Suprapubic skin (tissue), 4 donors: ENCODE measurements around the gene KANSL3.

Experiments used
- EP300 ChIP-seq: sonication (generic); formaldehyde crosslinking; IDR thresholded peaks from one replicate; pipeline ENCODE4 v1.6.1; 2017; ENCODE audit warnings: antibody characterized with exemption
- POLR2AphosphoS5 ChIP-seq, 3 donors: sonication (generic); formaldehyde crosslinking; IDR thresholded peaks; one replicate each; pipeline ENCODE4 v1.6.1; 2017; ENCODE audit warnings: antibody characterized with exemption in 3 of 3
- TF ChIP-seq, protein P1 (sequence below), 2 donors: fragments of 200-600 bp in 1 of 2; fragments of 450-650 bp in 1 of 2; sonication (generic) in 1 of 2; IDR thresholded peaks; one replicate each; pipeline ENCODE4 v1.5.1; 2016 to 2019; ENCODE audit warnings: antibody characterized with exemption in 2 of 2, mild to moderate bottlenecking in 1 of 2, moderate library complexity in 1 of 2

DNA sequence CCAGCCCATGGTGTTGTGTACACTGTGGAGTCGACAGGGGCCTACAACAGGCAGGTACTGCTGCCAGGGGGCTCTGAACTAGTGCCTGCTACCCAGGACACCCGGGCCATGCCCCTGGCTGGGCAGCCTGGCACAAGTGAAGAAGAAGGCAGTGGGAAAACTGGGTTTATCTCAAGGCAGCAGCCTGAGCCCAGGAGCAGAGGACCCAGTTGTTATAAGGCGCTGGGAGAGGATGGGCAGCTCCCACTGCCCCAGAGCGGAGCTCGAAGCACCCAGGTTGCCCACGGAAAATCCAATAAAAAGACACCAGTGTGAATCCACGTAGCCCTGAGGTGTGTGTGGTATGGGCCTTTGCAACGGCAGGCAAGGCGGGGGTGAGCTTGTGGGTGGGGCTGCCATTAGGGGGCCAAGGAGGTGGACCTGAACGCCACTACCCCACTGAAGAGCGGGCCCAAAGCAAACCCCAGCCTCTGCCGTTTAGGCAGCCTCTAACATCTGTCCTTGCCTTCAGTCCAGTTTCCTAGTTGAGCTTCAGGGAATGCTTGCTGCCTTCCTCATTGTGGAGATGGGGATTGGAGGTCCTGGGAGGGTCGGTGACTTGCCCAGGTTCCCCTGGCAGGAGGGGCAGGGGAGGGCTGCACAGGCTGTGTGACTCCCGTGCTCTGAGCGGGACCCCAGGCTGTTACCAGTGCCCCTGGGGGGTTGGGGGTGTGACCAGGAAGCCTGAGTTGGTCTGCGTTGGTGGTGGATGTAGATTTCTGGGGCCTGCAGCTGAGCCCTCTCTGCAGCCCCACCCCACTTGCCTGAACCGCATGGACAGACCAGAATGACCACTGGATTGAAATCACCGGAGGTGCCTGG lies 85.6 kb downstream of the KANSL3 start:
- TF ChIP-seq POLR2AphosphoS5 (IDR thresholded peaks at IDR 0.05): no peak
- TF ChIP-seq, protein P1, sequence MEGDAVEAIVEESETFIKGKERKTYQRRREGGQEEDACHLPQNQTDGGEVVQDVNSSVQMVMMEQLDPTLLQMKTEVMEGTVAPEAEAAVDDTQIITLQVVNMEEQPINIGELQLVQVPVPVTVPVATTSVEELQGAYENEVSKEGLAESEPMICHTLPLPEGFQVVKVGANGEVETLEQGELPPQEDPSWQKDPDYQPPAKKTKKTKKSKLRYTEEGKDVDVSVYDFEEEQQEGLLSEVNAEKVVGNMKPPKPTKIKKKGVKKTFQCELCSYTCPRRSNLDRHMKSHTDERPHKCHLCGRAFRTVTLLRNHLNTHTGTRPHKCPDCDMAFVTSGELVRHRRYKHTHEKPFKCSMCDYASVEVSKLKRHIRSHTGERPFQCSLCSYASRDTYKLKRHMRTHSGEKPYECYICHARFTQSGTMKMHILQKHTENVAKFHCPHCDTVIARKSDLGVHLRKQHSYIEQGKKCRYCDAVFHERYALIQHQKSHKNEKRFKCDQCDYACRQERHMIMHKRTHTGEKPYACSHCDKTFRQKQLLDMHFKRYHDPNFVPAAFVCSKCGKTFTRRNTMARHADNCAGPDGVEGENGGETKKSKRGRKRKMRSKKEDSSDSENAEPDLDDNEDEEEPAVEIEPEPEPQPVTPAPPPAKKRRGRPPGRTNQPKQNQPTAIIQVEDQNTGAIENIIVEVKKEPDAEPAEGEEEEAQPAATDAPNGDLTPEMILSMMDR (IDR thresholded peaks at IDR 0.05): no peak
- no peak for TF ChIP-seq EP300
